ENCODE measurements around the gene CRY1.
A peak's percentile ranks its signal among the peaks of the same experiment; 100 is the strongest.
"Not testable (repeated sequence)": the region's sequence is repeated elsewhere in the genome, so short reads cannot be mapped to it uniquely, and the experiment has no call there.

Gene CRY1

GRCh38 chr12:107108366-107108765, 15.0 kb upstream of the CRY1 start:
- not testable (repeated sequence) for DNase-seq (ENCODE audit: low spot score)

GRCh38 chr12:107107381-107107780, 14.0 kb upstream of the CRY1 start:
- DNase-seq (ENCODE audit: low spot score): no peak

GRCh38 chr12:107106241-107107025, 13.1 kb upstream of the CRY1 start:
- no peak for DNase-seq (ENCODE audit: low spot score)

DNA sequence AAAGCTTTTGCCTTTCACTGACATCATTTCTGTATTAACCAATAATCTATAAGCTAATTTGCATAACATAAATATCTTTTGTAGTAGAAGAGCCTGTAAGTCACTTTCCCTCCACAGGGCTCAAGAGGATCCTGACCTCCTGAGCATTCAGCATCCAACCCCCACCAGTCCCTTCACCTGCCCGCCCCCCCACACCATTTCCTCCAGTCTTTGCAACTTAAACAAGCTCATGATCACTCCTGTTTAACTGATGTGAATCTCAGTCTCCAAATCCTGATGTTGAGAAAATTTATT, 12.0 kb upstream of the CRY1 start:
- no peak for DNase-seq (ENCODE audit: low spot score)

DNA sequence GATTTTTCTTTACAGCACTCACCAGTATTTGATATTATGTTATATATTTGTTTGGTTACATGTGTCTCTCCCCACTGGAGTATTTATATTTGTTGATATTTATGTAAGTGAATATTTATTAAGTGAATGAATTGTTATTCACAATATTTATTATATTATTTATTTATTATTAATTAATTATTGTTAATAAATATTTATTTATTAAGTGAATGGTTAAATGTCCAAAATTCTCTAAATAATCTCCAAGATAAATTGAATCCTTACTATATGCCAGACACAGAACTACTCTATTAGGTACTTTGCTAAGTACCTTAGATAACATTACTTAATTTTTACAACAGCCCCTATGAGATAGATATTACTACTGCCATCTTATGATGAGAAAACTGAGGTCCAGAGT, 10.2 kb upstream of the CRY1 start:
- DNase-seq (ENCODE audit: low spot score): no peak

GRCh38 chr12:107103097-107103496, 9.7 kb upstream of the CRY1 start:
- no peak for DNase-seq (ENCODE audit: low spot score)

- no peak for DNase-seq (ENCODE audit: low spot score)
Observed at GRCh38 chr12:107102294-107102693, 8.9 kb upstream of the CRY1 start.

- no peak for DNase-seq (ENCODE audit: low spot score)
Observed at GRCh38 chr12:107101651-107102050, 8.3 kb upstream of the CRY1 start.

DNA sequence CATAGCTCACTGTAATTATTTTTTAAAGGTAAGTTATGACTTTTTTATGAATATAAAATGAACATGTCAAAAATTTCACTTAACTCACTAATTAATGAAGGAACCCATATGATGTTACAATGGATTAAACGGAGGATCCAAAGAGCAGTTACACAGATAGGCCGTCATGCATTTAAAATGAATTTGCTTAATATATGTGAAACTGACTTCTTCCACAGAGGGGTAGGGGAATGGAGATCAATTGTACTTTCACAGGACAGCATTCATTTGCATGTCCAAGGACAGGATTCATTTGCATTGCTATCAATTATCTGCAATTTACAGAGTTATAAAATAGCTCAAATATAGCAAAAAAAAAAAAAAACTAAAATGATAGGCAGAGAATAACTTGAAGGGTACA, 6.6 kb upstream of the CRY1 start:
- DNase-seq (ENCODE audit: low spot score): no peak

GRCh38 chr12:107096571-107096970, 3.2 kb upstream of the CRY1 start:
- DNase-seq (ENCODE audit: low spot score): no peak

DNA sequence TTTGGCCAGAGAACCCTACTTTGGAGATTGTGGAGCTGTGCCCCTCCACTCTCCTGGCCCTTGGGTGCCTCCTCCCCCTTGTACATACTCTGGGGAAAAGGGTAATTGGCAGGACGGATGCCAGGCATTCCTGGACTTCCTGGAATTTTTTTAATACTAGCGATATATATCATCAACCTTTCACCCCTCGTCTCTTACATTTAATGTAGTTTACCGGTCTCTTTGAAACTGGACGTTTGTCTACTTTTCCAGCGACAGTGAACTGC, 767 bp upstream of the CRY1 start:
- no peak for DNase-seq (ENCODE audit: low spot score)

- no peak for DNase-seq (ENCODE audit: low spot score)
Observed at GRCh38 chr12:107092669-107093416, 506 bp downstream of the CRY1 start.

DNA sequence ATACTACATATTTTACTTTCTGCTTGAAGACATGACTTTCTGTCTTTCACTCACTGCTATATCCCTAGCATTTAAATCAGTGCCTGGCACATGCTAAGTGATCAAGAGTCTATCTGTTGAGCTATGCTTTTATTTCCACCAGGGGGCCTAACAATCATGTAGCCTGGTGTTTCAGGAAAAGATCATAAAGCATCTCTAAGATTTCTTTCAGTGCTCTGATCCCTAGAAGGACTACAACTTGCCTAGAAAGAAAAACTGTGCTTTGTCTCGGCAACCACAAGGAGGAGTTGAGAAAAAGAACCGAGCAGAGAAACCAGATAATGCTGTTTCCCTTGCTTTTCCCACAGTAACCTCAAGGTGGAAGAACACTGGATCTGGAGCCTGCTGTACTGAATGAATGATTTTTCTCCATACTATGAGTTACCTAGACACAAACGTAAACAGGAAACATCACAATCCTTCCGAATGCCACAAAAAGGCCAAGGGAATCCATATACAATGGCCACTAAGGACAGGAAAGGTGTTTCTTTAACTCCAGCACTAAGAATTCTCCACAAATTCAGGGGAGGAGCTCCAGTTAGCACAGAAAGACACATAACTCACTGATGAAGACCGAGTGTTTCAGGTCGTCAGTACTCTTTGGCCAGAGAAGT, 1.2 kb downstream of the CRY1 start:
- peak; percentile 68 for DNase-seq (ENCODE audit: low spot score)

GRCh38 chr12:107091381-107091780, 2.0 kb downstream of the CRY1 start:
- no peak for DNase-seq (ENCODE audit: low spot score)

DNA sequence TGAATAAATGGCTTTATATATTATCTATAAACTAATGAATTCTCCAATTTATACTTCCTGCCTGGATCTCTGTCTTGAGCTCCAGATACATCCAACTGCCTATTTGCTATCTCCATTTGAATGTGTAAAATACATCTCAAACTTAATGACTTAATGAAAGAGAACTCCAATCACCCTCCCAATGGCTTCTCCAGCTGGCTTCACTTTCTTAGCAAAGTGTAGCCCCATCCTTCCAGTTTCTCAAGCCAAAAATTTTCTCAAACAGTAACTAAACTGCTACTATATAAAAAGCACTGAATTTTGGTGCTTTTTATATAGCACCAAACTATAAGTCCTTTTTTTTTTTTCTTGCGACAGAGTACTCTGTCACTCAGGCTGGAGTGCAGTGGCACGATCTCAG, 2.6 kb downstream of the CRY1 start:
- DNase-seq (ENCODE audit: low spot score): no peak

GRCh38 chr12:107088912-107089311, 4.4 kb downstream of the CRY1 start:
- no peak for DNase-seq (ENCODE audit: low spot score)

- no peak for DNase-seq (ENCODE audit: low spot score)
Observed at GRCh38 chr12:107086314-107086713, 7.0 kb downstream of the CRY1 start.

- DNase-seq (ENCODE audit: low spot score): no peak
Observed at GRCh38 chr12:107081778-107082177, 11.6 kb downstream of the CRY1 start.

DNA sequence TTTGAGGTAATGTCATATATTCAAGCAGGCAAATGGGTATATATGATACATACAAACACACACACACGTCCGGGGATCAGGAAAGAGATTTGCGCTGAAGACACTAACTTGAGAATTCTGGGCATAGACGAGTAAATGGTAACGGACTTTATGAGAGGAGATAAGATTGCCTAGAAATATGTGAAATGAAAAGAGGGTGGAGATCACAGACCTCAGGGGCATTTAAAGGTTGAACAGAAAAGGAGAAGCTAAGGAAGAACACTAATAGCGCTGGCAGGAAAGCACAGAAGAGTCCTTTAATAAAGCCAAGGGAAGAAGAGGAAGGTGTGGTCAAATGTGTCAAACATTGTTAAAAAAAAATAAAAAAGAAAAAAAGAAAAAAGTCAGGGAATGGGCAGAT, 13.1 kb downstream of the CRY1 start:
- no peak for DNase-seq (ENCODE audit: low spot score)

- no peak for DNase-seq (ENCODE audit: low spot score)
Observed at GRCh38 chr12:107079172-107080011, 14.0 kb downstream of the CRY1 start.

GRCh38 chr12:107073266-107073665, 20.1 kb downstream of the CRY1 start:
- DNase-seq (ENCODE audit: low spot score): not testable (repeated sequence)

GRCh38 chr12:107066691-107067090, 26.7 kb downstream of the CRY1 start:
- DNase-seq (ENCODE audit: low spot score): no peak

GRCh38 chr12:107064687-107065086, 28.7 kb downstream of the CRY1 start:
- DNase-seq (ENCODE audit: low spot score): no peak
